Activated naive CD8-positive, alpha-beta T cell treated with anti-CD3 and anti-CD28 coated beads, Interleukin-2, amount 50 U/mL, for 24 hours (primary cell): ENCODE results near the gene NOD2.

Experiments used
- ATAC-seq: fragments of 150-1000 bp; cut with Tn5 transposase; one replicate; pipeline ENCODE4 v1.10.0; 2021
- DNase-seq: peaks from one replicate; pipeline ENCODE4 v3.0.0; 2021
- H3K27ac Mint-ChIP-seq: one replicate; pipeline ENCODE4 v1.8.0; 2021; ENCODE audit warnings: mild to moderate bottlenecking, mixed read lengths
- H3K27me3 Mint-ChIP-seq: one replicate; pipeline ENCODE4 v1.8.0; 2021; ENCODE audit warnings: mixed read lengths
- H3K36me3 Mint-ChIP-seq: one replicate; pipeline ENCODE4 v1.8.0; 2021; ENCODE audit warnings: low read depth, mixed read lengths
- H3K4me1 Mint-ChIP-seq: one replicate; pipeline ENCODE4 v1.8.0; 2021; ENCODE audit warnings: mixed read lengths
- H3K4me3 Mint-ChIP-seq: one replicate; pipeline ENCODE4 v1.8.0; 2021; ENCODE audit warnings: mild to moderate bottlenecking, moderate library complexity, mixed read lengths
- H3K9me3 Mint-ChIP-seq: one replicate; pipeline ENCODE4 v1.8.0; 2021; ENCODE audit warnings: mixed read lengths

NOD2 gene

GRCh38 chr16:50692999-50693781 lies at the start of gene NOD2:
Gene NOD2, plus strand, starts transcription at chr16:50693606. Its CDS starts 5,890 bp downstream, at chr16:50699496.
- H3K27ac Mint-ChIP-seq: peak within 1 kb of the TSS; percentile 67
- peak; percentile 30 for DNase-seq

DNA sequence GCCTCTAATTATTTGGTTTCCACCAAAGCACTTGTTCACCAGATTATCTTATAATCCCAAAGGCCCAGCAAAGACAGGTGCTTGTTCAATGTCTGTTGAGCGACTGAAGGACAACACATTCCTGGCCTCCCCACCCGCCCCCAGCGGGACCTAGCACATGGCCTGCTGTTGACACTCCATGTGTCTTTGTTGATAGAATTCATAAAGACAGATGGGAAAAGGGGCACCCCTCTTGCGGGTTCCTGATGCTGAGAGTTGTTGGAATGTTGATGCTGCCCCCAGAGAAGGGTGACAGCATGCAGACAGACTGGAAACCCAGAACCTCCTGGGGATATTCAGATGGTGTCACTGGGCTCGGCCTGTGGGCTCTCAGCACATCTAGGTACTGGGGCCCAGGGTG lies 49.2 kb upstream of the NOD2 start:
- Mint-ChIP-seq H3K27ac (no peak overlapping the region), H3K36me3 (no peaks in the 10 kb centered on the region), H3K4me3 (no peak overlapping the region), H3K9me3 (no peaks in the 10 kb centered on the region), H3K4me1 (peaks cover 4% of the 10 kb centered on the region), H3K27me3 (peaks cover 7% of the 10 kb centered on the region)
- DNase-seq (no peak), ATAC-seq (no peak)

More at GRCh38 chr16:50692999-50693781, at the start of gene NOD2:
- H3K27me3 Mint-ChIP-seq: peaks cover 7% of the 10 kb centered on the region
- no peaks in the 10 kb centered on the region for H3K9me3 Mint-ChIP-seq
- peaks cover 65% of the 10 kb centered on the region for H3K4me1 Mint-ChIP-seq
- peaks cover 3% of the 10 kb centered on the region for H3K36me3 Mint-ChIP-seq
- peak within 1 kb of the TSS; percentile 69 for H3K4me3 Mint-ChIP-seq
- ATAC-seq: no peak

DNA sequence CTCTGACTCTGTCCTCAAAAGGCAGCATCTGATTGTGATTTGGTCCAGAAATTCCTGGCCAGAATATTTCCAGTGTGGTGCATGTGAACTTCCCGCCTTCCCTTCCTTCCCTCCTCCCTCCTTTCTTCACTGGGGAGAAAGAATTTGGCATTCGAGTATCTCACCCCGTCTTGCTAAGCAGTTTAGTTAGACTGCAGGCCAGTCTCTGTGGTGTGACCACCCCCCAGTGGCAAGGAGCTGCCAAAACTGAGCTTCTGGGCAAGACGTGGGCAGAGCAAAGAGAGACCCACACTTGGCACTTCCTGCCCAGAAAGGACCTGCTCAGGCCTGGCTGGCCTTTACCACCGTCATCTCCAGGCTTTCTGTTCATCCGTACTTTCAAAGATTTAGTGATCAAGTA lies 48.7 kb upstream of the NOD2 start:
- H3K27me3 Mint-ChIP-seq: peaks cover 7% of the 10 kb centered on the region
- peak; percentile 68 for ATAC-seq
- DNase-seq: peak; percentile 33
- peaks cover 4% of the 10 kb centered on the region for H3K4me1 Mint-ChIP-seq
- no peaks in the 10 kb centered on the region for H3K36me3 Mint-ChIP-seq
- no peaks in the 10 kb centered on the region for H3K9me3 Mint-ChIP-seq
- H3K27ac Mint-ChIP-seq: no peak overlapping the region
- no peak overlapping the region for H3K4me3 Mint-ChIP-seq

DNA sequence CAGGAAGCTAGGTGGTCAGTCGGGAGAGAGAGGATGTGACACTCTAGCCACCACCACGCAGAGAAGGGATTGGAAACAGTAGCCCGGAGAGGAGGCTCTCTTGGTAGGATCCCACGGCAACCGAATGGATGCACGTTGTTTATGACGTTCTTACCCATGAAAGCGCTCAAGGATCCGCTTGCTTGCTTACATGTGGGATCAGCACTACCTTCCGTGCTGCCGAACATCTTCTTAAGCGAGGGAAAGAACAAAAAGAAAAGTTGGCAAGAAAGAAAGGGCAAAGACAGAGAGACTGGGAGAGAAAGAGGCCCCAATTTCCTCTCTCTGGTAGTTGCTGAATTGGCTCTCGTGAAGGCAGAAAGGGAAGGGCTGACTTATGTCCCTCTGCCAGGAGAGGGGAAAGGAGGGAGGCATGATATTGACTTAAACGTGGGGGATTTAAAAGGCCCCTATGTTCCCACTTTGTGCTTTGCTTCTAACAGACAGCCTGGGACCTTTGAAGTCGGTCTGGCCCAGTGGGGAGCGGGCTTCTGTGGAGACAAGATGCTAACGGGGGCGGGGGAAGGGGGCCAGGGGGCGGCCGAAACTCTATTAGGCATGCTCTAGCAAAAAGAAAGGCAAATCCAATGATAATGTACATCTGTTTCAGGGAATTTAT lies 47.7 kb upstream of the NOD2 start:
- ATAC-seq (no peak), DNase-seq (no peak)
- no peaks in the 10 kb centered on the region for H3K9me3 Mint-ChIP-seq
- H3K27me3 Mint-ChIP-seq: peaks cover 7% of the 10 kb centered on the region
- no peaks in the 10 kb centered on the region for H3K36me3 Mint-ChIP-seq
- peaks cover 4% of the 10 kb centered on the region for H3K4me1 Mint-ChIP-seq
- H3K27ac Mint-ChIP-seq: no peak overlapping the region
- H3K4me3 Mint-ChIP-seq: no peak overlapping the region

GRCh38 chr16:50646345-50646744 lies 47.1 kb upstream of the NOD2 start:
- H3K27ac Mint-ChIP-seq: no peak overlapping the region
- DNase-seq (no peak), ATAC-seq (no peak)
- peaks cover 7% of the 10 kb centered on the region for H3K27me3 Mint-ChIP-seq
- H3K4me3 Mint-ChIP-seq: no peak overlapping the region
- peaks cover 4% of the 10 kb centered on the region for H3K4me1 Mint-ChIP-seq
- H3K9me3 Mint-ChIP-seq: no peaks in the 10 kb centered on the region
- H3K36me3 Mint-ChIP-seq: no peaks in the 10 kb centered on the region

- DNase-seq (no peak), ATAC-seq (no peak)
- Mint-ChIP-seq H3K4me3 (no peak overlapping the region), H3K27ac (no peak overlapping the region), H3K4me1 (no peaks in the 10 kb centered on the region), H3K9me3 (no peaks in the 10 kb centered on the region), H3K36me3 (no peaks in the 10 kb centered on the region), H3K27me3 (no peaks in the 10 kb centered on the region)
Measured at GRCh38 chr16:50651835-50652438, 41.5 kb upstream of the NOD2 start.

DNA sequence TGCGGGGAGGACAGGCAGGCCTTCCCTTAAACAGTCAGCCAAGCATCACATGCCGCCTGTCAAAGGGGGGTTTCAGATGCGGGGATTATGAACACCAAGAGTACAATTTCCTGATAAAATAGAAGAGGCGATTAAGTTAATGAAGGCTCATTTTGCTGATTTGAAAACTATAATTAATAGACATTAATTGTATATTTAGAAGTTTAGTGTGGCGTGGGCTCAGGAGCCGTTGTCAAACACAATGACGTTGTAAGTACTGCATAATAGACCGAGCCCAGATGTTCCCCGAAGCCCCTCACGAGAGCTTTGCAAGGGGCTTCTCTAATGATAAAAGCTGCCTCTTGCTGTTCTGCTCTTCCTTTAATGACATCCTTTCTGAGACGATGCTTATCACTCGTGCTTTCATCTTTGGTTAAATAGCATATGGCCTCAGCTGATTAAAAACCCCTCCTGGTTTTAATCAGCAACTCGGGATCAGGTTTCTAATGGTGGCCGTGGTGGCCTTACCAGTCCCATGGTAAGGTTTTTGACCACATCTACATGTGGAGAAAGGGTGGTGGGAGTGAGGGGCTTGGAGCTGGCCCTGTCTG lies 40.5 kb upstream of the NOD2 start:
- H3K4me3 Mint-ChIP-seq: no peak overlapping the region
- no peaks in the 10 kb centered on the region for H3K9me3 Mint-ChIP-seq
- H3K27me3 Mint-ChIP-seq: no peaks in the 10 kb centered on the region
- no peaks in the 10 kb centered on the region for H3K36me3 Mint-ChIP-seq
- DNase-seq (no peak), ATAC-seq (no peak)
- no peaks in the 10 kb centered on the region for H3K4me1 Mint-ChIP-seq
- no peak overlapping the region for H3K27ac Mint-ChIP-seq

GRCh38 chr16:50653633-50654519 lies 39.5 kb upstream of the NOD2 start:
- DNase-seq: no peak
- ATAC-seq: no peak
- Mint-ChIP-seq H3K36me3 (no peaks in the 10 kb centered on the region), H3K27me3 (no peaks in the 10 kb centered on the region), H3K4me1 (no peaks in the 10 kb centered on the region), H3K4me3 (no peak overlapping the region), H3K9me3 (no peaks in the 10 kb centered on the region), H3K27ac (no peak overlapping the region)

- no peaks in the 10 kb centered on the region for H3K9me3 Mint-ChIP-seq
- ATAC-seq: no peak
- no peak overlapping the region for H3K27ac Mint-ChIP-seq
- no peak for DNase-seq
- H3K27me3 Mint-ChIP-seq: no peaks in the 10 kb centered on the region
- no peak overlapping the region for H3K4me3 Mint-ChIP-seq
- peaks cover 2% of the 10 kb centered on the region for H3K4me1 Mint-ChIP-seq
- H3K36me3 Mint-ChIP-seq: no peaks in the 10 kb centered on the region
Measured at GRCh38 chr16:50655558-50656055, 37.8 kb upstream of the NOD2 start.

- DNase-seq (no peak), ATAC-seq (no peak)
- Mint-ChIP-seq H3K4me1 (peaks cover 2% of the 10 kb centered on the region), H3K4me3 (no peak overlapping the region), H3K36me3 (no peaks in the 10 kb centered on the region), H3K27me3 (no peaks in the 10 kb centered on the region), H3K27ac (no peak overlapping the region), H3K9me3 (no peaks in the 10 kb centered on the region)
Measured at GRCh38 chr16:50657241-50657640, 36.2 kb upstream of the NOD2 start.

DNA sequence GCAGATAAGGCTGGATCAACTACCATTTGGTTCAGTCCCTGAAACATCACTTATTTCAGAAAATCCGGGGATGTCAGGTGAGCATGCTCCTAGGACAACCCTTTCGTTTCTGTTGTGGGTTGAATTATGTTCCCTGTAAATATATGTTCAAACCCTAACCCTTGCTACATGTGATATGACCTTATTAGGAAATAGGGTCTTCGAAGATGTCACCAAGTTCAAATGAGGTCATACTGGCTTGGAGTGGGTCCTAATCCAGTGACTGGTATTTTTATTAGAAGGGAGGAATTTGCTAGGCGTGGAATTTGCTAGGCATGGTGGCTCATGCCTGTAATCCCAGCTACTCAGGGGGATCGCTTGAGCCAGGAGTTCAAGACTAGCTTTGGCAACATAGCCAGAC lies 33.6 kb upstream of the NOD2 start:
- no peaks in the 10 kb centered on the region for H3K9me3 Mint-ChIP-seq
- H3K27me3 Mint-ChIP-seq: no peaks in the 10 kb centered on the region
- no peak overlapping the region for H3K4me3 Mint-ChIP-seq
- DNase-seq (no peak), ATAC-seq (no peak)
- H3K36me3 Mint-ChIP-seq: no peaks in the 10 kb centered on the region
- no peak overlapping the region for H3K27ac Mint-ChIP-seq
- peaks cover 5% of the 10 kb centered on the region for H3K4me1 Mint-ChIP-seq

- no peak for ATAC-seq
- no peak for DNase-seq
- Mint-ChIP-seq H3K9me3 (no peaks in the 10 kb centered on the region), H3K27me3 (no peaks in the 10 kb centered on the region), H3K4me1 (peaks cover 29% of the 10 kb centered on the region), H3K27ac (no peak overlapping the region), H3K4me3 (no peak overlapping the region), H3K36me3 (no peaks in the 10 kb centered on the region)
Measured at GRCh38 chr16:50662306-50662940, 31.0 kb upstream of the NOD2 start.

DNA sequence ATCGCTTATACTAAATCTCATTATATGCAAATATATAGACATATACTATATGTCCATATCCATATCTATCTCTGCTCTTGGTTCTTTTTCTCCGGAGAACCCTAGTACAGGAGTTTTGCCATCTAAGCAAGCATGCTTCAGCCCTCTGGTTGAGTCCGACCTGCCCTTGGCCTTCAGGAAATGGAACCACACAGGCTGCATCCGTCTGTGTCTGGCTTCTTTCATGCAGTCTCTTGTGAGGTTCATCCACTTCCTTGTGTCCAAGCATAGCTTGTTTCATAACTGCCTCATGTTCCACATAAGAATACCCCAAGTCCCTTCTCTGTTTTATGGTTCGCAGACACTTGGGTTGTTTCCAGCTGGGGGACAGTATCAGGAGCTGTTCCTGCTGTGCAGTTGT lies 29.1 kb upstream of the NOD2 start:
- no peak overlapping the region for H3K27ac Mint-ChIP-seq
- ATAC-seq (no peak), DNase-seq (no peak)
- no peaks in the 10 kb centered on the region for H3K27me3 Mint-ChIP-seq
- no peak overlapping the region for H3K4me3 Mint-ChIP-seq
- no peaks in the 10 kb centered on the region for H3K9me3 Mint-ChIP-seq
- no peaks in the 10 kb centered on the region for H3K36me3 Mint-ChIP-seq
- peaks cover 39% of the 10 kb centered on the region for H3K4me1 Mint-ChIP-seq
